EH (cell line): ENCODE measurements around the gene FLNB.

Source experiments
- DNase-seq: peaks from one replicate; pipeline ENCODE4 v3.0.0-alpha.2; 2015; ENCODE audit warnings: low read depth

FLNB gene

GRCh38 chr3:58141766-58142345, 133.6 kb downstream of the FLNB start:
- no peak for DNase-seq

GRCh38 chr3:58143417-58144055, 135.3 kb downstream of the FLNB start:
- DNase-seq, result no peak

GRCh38 chr3:58144478-58145325, 136.5 kb downstream of the FLNB start:
- DNase-seq, result no peak

GRCh38 chr3:58148049-58148448, 139.8 kb downstream of the FLNB start:
- DNase-seq, result no peak

DNA sequence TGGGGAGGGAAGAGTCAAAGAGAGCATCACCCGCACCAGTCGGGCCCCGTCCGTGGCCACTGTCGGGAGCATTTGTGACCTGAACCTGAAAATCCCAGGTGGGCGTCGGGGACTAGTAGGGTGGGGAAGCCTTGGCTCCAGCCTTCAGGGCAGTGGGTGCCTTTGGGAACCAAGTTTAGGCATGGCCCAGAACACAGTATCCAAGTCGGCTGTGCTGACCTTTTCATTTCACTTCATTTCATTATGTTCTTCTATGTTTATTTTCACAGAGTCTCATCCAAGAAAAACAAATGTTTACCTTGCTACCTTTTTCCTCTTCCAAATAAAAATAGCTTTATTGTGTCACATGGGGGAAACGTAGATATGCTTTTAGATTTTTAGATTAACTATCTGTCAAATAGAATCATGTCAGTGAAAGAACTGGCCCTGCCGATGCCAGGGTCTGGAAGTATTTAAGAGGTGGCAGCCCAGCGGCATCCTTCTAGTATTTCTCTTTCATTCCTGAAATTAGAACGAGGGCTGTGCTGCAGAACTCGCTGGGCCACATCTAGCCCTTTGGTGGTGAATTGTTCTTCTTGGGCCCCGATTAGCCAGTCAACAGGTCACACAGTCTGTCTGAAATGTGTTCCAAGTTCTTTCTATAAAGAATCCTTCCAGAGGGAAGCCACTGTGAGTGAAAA, 142.0 kb downstream of the FLNB start:
- no peak for DNase-seq

DNA sequence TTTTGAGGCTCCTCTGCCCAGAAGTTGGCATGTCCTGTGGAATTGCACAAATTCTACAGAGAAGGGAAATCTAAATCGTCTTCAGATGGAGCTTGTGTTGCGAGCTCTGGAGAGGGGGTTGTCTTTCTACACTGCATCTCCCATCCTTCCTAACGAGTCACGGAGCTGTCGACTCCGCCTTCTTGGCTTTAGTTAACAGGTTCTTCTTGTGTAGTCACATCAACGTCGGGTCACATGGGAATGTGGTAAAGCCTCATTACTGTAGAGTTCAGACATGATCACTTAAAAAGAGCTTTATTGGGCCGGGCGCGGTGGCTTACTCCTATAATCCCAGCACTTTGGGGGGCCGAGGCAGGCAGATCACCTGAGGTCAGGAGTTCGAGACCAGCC, 142.6 kb downstream of the FLNB start:
- DNase-seq, result peak; percentile 54

- no peak for DNase-seq
Measured at GRCh38 chr3:58151637-58152036, 143.4 kb downstream of the FLNB start.

DNA sequence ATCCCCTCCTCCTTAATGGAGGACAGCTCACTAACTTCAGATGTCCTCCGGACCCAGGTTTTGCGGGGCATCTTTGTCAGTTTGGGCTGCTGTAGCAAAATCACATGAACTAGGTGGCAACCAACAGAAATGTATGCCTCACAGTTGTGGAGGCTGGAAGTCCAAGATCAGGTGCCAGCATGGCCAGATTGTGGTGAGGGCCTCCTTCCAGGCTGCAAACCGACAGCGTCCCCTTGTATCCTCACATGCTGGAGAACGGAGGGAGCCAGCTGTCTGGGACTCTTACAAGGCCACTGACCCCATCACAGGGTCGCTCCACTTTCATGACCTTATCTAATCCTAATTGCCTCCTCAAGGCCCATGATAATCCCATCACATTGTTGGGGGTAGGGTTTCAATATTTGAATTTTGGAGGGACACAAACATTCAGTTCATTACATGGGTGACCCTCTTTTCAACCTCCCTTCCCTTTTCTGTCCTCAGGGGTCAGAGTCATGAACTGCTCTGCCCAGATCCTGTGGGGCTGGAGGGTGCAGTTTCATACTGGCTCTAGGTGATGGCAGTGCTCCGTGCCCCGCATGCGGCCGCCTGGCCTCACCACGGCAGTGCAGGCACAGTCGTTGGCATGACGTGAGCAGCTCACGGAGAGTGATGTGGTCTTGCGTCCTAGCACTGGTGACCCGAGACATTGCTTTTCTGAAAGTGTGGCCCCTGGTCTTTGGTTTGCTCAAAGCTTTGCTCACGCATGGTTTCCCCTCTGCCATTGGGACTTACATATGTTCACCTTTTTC, 144.2 kb downstream of the FLNB start:
- no peak for DNase-seq

- no peak for DNase-seq
Measured at GRCh38 chr3:58153371-58153770, 145.1 kb downstream of the FLNB start.

- DNase-seq, result no peak
Measured at GRCh38 chr3:58154626-58155449, 146.6 kb downstream of the FLNB start.

GRCh38 chr3:58155838-58156237, 147.6 kb downstream of the FLNB start:
- DNase-seq, result no peak

DNA sequence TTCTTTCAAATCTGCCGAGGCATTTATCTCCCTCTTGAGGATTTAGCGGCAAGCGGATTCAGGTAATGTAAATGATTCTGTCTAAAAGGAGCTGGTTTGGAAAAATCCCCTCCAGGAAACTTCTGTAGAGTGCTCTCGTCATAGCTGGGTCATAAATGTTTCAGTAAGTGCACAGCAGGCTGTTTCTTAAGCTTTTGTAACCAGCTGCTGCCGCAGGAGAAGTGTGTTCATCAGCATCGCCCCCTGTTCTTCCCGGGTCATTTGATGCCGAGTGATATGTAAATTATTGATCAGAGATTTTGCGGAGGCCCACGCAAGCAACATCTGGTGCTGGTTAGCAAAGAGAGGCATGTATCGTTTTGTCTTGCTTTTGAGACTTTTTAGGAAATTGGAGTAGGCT, 149.5 kb downstream of the FLNB start:
- DNase-seq, result no peak

DNA sequence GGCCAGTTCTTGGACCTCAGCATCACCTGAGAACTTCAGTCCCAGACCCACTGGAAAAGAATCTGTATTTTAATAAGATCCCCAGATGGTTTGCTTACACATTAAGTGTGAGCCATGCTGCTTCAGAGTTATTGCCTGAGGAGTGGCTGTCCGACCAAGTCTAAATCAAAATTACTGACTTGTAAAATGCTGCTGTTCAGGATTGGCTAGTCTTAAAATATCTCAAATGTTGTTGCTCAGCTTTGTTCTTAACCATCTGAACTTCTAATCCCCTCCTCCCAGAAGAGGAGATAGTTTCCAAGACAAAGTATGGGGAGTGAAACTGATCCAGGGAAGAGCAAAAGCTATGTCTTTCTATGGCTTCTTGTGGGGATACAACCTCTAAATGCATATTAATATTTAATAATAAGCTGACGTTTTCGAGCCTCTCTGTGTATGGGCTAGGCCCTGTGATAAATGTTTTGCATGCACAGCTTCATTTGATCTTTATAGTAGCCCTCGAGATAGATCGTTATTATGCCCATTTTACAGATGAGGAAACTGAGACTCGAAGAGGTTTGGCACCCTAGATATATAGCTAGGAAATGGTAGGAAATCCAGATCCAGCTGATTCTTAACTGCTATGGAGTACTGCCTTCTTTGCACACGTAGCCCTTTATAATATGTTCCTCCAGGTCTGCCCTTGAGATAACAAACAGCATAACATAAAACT, 150.4 kb downstream of the FLNB start:
- no peak for DNase-seq

DNA sequence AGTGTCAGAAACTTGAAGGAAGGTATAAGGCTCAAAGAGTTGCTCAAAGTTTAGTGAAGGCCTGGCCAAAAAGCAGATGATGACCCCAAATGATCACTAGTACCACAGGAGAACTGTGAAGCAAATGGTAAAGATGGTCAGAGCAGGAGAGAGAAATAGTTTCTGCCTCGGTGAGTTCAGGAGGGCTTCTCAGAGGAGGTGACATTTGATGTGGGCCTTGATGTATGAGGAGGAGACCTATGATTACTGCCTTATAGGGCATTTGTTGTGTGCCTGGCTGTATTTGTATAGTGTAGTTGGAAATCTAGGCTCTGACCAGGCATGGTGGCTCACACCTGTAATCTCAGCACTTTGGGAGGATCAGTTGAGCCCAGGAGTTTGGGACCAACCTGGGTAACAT, 152.2 kb downstream of the FLNB start:
- DNase-seq, result no peak

- peak; percentile 94 for DNase-seq
Measured at GRCh38 chr3:58161435-58162398, 153.5 kb downstream of the FLNB start.

GRCh38 chr3:58163234-58163633, 155.0 kb downstream of the FLNB start:
- peak; percentile 25 for DNase-seq

GRCh38 chr3:58164199-58164879, 156.1 kb downstream of the FLNB start:
- DNase-seq, result peak; percentile 37
